Testis (tissue), 3 donors: ENCODE results near the gene IBTK. TPM values are rescaled to one million over a fixed set of nuclear protein-coding genes. Genes with fewer than 3 reads are reported as not detected.

ENCODE experiments used
- DNase-seq: peaks from one replicate; pipeline ENCODE4 v3.0.0-alpha.2; 2019
- H3K27ac ChIP-seq, 2 donors: fragments of 200-600 bp; sonication (generic); one replicate each; pipeline ENCODE4 v1.5.1; 2019
- H3K27me3 ChIP-seq: fragments of 200-600 bp; sonication (generic); one replicate; pipeline ENCODE4 v1.5.1; 2019
- H3K36me3 ChIP-seq: fragments of 200-600 bp; sonication (generic); one replicate; pipeline ENCODE4 v1.5.1; 2017; ENCODE audit warnings: low read depth; ENCODE audit errors: missing control alignments
- H3K4me1 ChIP-seq: fragments of 200-600 bp; sonication (generic); one replicate; pipeline ENCODE4 v1.5.1; 2019
- H3K4me3 ChIP-seq, 2 donors: fragments of 200-600 bp; sonication (generic); one replicate each; pipeline ENCODE4 v1.5.1; 2017 to 2019
- H3K9me3 ChIP-seq: fragments of 200-600 bp; sonication (generic); one replicate; pipeline ENCODE4 v1.5.1; 2017
- POLR2A ChIP-seq: fragments of 450-650 bp; IDR thresholded peaks from one replicate; pipeline ENCODE4 v1.6.1; 2017; ENCODE audit warnings: antibody characterized with exemption, mild to moderate bottlenecking, moderate library complexity
- WGBS, 2 donors: methylation state at CpG; one replicate each; pipeline ENCODE4 v1.1.5; 2018; 5-methylcytosine and 5-hydroxymethylcytosine counted together
- intact Hi-C: fragments of 100-400 bp; cut with DNase I; formaldehyde crosslinking; loops from one replicate; pipeline ENCODE4 v1.15.1; 2023; ENCODE audit warnings: low total_unique reads
- polyA plus RNA-seq: library from polyadenylated mRNA; stranded (reverse); fragments of 350-450 nt; fragmentation: Illumina TruSeq; extraction: RNeasy Lipid Tissue Mini Kit (QIAGEN cat#74804); gene quantifications from one replicate; pipeline ENCODE4 v1.2.3, GENCODE V29; 2014; ENCODE audit warnings: low read depth, low replicate concordance; ENCODE audit not compliant: insufficient read depth
- total RNA-seq, 2 donors: library from RNA; depleted of rRNA; stranded (reverse); fragments of >200 nt; gene quantifications; one replicate each; pipeline ENCODE4 v1.2.3, GENCODE V29; 2016
- TF ChIP-seq, protein P1 (sequence below), 3 experiments: fragments of 450-650 bp in 2 of 3; fragments of 200-600 bp in 1 of 3; sonication (generic) in 1 of 3; IDR thresholded peaks; one replicate each; pipeline ENCODE4 v1.5.1; 2016 to 2019; ENCODE audit warnings: antibody characterized with exemption in 3 of 3, mild to moderate bottlenecking in 2 of 3, moderate library complexity in 1 of 3

The IBTK gene
- total and polyA plus RNA-seq, 3 donors from 2014 or later, result 13.8 to 26.6 (median 23.9) TPM

GRCh38 chr6:82275686-82276085 is 28.1 kb upstream of the IBTK start:
- H3K4me1 ChIP-seq, result no peaks in the 10 kb centered on the region
- no peaks in the 10 kb centered on the region for H3K36me3 ChIP-seq
- DNase-seq, result no peak
- no peak overlapping the region for H3K27ac ChIP-seq
- H3K27me3 ChIP-seq, result no peaks in the 10 kb centered on the region
- WGBS, 2 donors, result 91% methylated on average over 5 of the region's 5 CpGs
- intact Hi-C loops, result no loop called here
- no peaks in the 10 kb centered on the region for H3K9me3 ChIP-seq
- no peak overlapping the region for H3K4me3 ChIP-seq
- no peak for TF ChIP-seq POLR2A
- TF ChIP-seq, protein P1, sequence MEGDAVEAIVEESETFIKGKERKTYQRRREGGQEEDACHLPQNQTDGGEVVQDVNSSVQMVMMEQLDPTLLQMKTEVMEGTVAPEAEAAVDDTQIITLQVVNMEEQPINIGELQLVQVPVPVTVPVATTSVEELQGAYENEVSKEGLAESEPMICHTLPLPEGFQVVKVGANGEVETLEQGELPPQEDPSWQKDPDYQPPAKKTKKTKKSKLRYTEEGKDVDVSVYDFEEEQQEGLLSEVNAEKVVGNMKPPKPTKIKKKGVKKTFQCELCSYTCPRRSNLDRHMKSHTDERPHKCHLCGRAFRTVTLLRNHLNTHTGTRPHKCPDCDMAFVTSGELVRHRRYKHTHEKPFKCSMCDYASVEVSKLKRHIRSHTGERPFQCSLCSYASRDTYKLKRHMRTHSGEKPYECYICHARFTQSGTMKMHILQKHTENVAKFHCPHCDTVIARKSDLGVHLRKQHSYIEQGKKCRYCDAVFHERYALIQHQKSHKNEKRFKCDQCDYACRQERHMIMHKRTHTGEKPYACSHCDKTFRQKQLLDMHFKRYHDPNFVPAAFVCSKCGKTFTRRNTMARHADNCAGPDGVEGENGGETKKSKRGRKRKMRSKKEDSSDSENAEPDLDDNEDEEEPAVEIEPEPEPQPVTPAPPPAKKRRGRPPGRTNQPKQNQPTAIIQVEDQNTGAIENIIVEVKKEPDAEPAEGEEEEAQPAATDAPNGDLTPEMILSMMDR (IDR thresholded peaks at IDR 0.05), result no peak

GRCh38 chr6:82273295-82273694 is 25.8 kb upstream of the IBTK start:
- intact Hi-C loops, result no loop called here
- 83 to 89% methylated on average over 1 of the region's 1 CpG for WGBS, 2 donors

GRCh38 chr6:82270881-82271635 is 23.5 kb upstream of the IBTK start:
- Histone ChIP-seq H3K4me3 (no peak overlapping the region), H3K4me1 (no peaks in the 10 kb centered on the region), H3K36me3 (no peaks in the 10 kb centered on the region), H3K27me3 (no peaks in the 10 kb centered on the region), H3K9me3 (no peaks in the 10 kb centered on the region), H3K27ac (no peak overlapping the region)
- intact Hi-C loops, result no loop called here
- no peak for DNase-seq
- 78% methylated on average over 6 of the region's 6 CpGs for WGBS, 2 donors
- TF ChIP-seq, protein P1 (IDR thresholded peaks at IDR 0.05), result peak in 2 of 3 experiments; percentile 21 to 61
- TF ChIP-seq POLR2A, result no peak

More at GRCh38 chr6:82273295-82273694, 25.8 kb upstream of the IBTK start:
- no peak overlapping the region for H3K27ac ChIP-seq
- no peak overlapping the region for H3K4me3 ChIP-seq
- no peaks in the 10 kb centered on the region for H3K4me1 ChIP-seq
- DNase-seq, result no peak
- H3K9me3 ChIP-seq, result no peaks in the 10 kb centered on the region
- TF ChIP-seq, protein P1 (IDR thresholded peaks at IDR 0.05), result no peak
- no peak for TF ChIP-seq POLR2A
- no peaks in the 10 kb centered on the region for H3K27me3 ChIP-seq
- H3K36me3 ChIP-seq, result no peaks in the 10 kb centered on the region

DNA sequence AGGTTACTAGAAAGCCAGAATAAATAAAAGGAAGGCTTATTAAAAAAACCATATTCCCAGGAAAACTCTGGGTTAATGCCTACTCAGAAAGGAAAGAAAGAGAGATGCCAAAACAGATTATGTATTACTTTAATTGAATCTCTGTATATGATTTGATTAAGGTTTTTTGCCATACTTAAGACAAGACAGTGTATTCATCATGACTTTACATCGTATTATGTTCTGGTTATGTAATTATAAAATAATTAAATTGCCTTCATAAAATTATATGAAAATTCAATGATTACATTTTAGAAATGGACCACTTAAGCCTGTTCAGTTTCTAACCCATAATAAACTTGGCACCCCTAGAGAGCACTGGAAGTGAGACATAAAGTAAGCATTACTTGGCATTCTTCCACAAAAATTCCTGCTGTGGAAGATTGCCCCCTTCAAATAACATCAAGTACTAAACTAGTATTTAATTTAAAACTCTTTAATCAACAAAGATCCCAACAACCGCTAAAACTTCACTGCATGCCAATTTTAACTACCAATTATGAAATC is 20.8 kb upstream of the IBTK start:
- no peak overlapping the region for H3K4me3 ChIP-seq
- TF ChIP-seq, protein P1 (IDR thresholded peaks at IDR 0.05), result no peak
- TF ChIP-seq POLR2A, result no peak
- no peak overlapping the region for H3K27ac ChIP-seq
- intact Hi-C loops, result no loop called here
- WGBS, 2 donors, result 70 to 74% methylated on average over 2 of the region's 2 CpGs
- H3K36me3 ChIP-seq, result no peaks in the 10 kb centered on the region
- H3K9me3 ChIP-seq, result no peaks in the 10 kb centered on the region
- no peaks in the 10 kb centered on the region for H3K27me3 ChIP-seq
- DNase-seq, result no peak
- H3K4me1 ChIP-seq, result no peaks in the 10 kb centered on the region

GRCh38 chr6:82264824-82265223 is 17.3 kb upstream of the IBTK start:
- DNase-seq, result no peak
- Histone ChIP-seq H3K36me3 (no peaks in the 10 kb centered on the region), H3K4me1 (peaks cover 5% of the 10 kb centered on the region), H3K4me3 (no peak overlapping the region), H3K9me3 (no peaks in the 10 kb centered on the region), H3K27ac (no peak overlapping the region), H3K27me3 (no peaks in the 10 kb centered on the region)
- TF ChIP-seq, protein P1 (IDR thresholded peaks at IDR 0.05), result no peak
- TF ChIP-seq POLR2A, result no peak
- 80 to 81% methylated on average over 2 of the region's 2 CpGs for WGBS, 2 donors
- intact Hi-C loops, result no loop called here
